A673 (cell line): ENCODE data around the gene COL4A2. TPM values are rescaled to one million over a fixed set of nuclear protein-coding genes. Genes with fewer than 3 reads are reported as not detected.

Experiments
- BruUV-seq: library from RNA; stranded (reverse); fragments of 400-500 nt; replicated peaks from 2 replicates; lab custom pipeline; 2021; lab: Mats Ljungman, UMichigan
- CTCF ChIA-PET: fragments of 300-600 bp; sonication (Branson Sonifier 250); formaldehyde crosslinking; loops from one replicate; lab custom pipeline; 2022; ENCODE audit warnings: antibody characterized with exemption; lab: Charles Lee
- POLR2A ChIA-PET: fragments of 300-600 bp; sonication (Branson Sonifier 250); formaldehyde crosslinking; loops from one replicate; lab custom pipeline; 2022; ENCODE audit warnings: antibody characterized with exemption; ENCODE audit not compliant: low non-redundant PET; lab: Charles Lee
- DNase-seq: peaks from one replicate; pipeline ENCODE4 v3.0.0-alpha.2; 2015; ENCODE audit warnings: low spot score
- H3K27ac ChIP-seq: fragments of 200-600 bp; sonication (generic); 2 replicates; pipeline ENCODE4 v1.5.1; 2016; ENCODE audit warnings: mixed run types, low read depth, mild to moderate bottlenecking, mixed read lengths, antibody characterized with exemption, low read length; ENCODE audit not compliant: poor library complexity, severe bottlenecking
- H3K27me3 ChIP-seq: fragments of 200-600 bp; sonication (generic); replicated peaks from 2 replicates; pipeline ENCODE4 v1.6.1; 2017; ENCODE audit warnings: mixed run types, low read depth, mild to moderate bottlenecking, mixed read lengths, antibody characterized with exemption, low read length; ENCODE audit not compliant: insufficient read depth, poor library complexity
- H3K36me3 ChIP-seq: fragments of 200-600 bp; sonication (generic); 2 replicates; pipeline ENCODE4 v1.6.1; 2016; ENCODE audit warnings: mixed run types, mild to moderate bottlenecking, mixed read lengths, antibody characterized with exemption, low read length; ENCODE audit not compliant: insufficient read depth, poor library complexity, severe bottlenecking
- H3K4me1 ChIP-seq: fragments of 200-600 bp; sonication (generic); 2 replicates; pipeline ENCODE4 v1.6.1; 2017; ENCODE audit warnings: mixed run types, mild to moderate bottlenecking, mixed read lengths, antibody characterized with exemption, low read length; ENCODE audit not compliant: insufficient read depth, poor library complexity, severe bottlenecking
- H3K4me3 ChIP-seq: fragments of 200-600 bp; sonication (generic); 2 replicates; pipeline ENCODE4 v1.5.1; 2016; ENCODE audit warnings: low read depth, mixed run types, mild to moderate bottlenecking, mixed read lengths, low read length; ENCODE audit not compliant: poor library complexity, severe bottlenecking
- H3K9me3 ChIP-seq: fragments of 200-600 bp; sonication (generic); 2 replicates; pipeline ENCODE4 v1.6.1; 2016; ENCODE audit warnings: mixed run types, low read depth, mild to moderate bottlenecking, mixed read lengths, antibody characterized with exemption, low read length; ENCODE audit not compliant: poor library complexity, severe bottlenecking
- EZH2 ChIP-seq: fragments of 200-600 bp; sonication (generic); IDR thresholded peaks from 2 replicates; pipeline ENCODE4 v1.6.1; 2017; ENCODE audit warnings: borderline replicate concordance, low read depth, mild to moderate bottlenecking, mixed read lengths, antibody characterized with exemption, low read length; ENCODE audit not compliant: poor library complexity, severe bottlenecking
- intact Hi-C: fragments of 100-400 bp; cut with micrococcal nuclease; formaldehyde crosslinking; loops from one replicate; pipeline ENCODE4 v1.10.0; 2022; ENCODE audit not compliant: unreplicated experiment
- total RNA-seq: library from RNA; stranded (reverse); gene quantifications from 2 replicates; pipeline ENCODE4 v1.2.3, GENCODE V29; 2021
- TF ChIP-seq, protein P1 (sequence below): fragments of 300-800, 200-600 bp; sonication (generic); conservative IDR thresholded peaks from 2 replicates; pipeline ENCODE4 v1.5.1; 2017; ENCODE audit warnings: low read depth, mild to moderate bottlenecking, antibody characterized with exemption, low read length, moderate library complexity, mixed read lengths

COL4A2 gene
- total RNA-seq, 1 experiment from 2014 or later = 184 TPM

DNA sequence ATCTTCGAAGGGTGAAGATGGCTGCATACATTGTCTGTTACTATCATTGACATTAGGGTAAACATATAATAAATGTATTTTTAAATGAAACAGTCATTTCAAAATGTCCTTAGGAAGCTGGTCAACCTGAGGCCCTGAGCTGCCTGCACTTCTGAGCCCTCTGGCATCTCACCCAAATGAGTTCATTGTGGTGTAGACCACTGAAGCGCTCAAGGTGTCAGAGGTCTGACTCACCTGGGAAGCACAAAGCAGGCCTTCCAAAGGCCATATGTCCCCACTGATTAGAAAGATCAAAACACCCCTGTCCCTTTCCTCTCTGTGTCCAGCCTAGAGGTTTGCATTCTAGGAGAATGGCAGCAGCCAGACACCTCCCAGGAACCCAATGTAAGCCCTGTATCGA, 59.6 kb downstream of the COL4A2 start:
- Histone ChIP-seq H3K36me3 (no peaks in the 10 kb centered on the region), H3K9me3 (no peaks in the 10 kb centered on the region), H3K4me1 (peaks cover 11% of the 10 kb centered on the region), H3K27me3 (no peaks in the 10 kb centered on the region), H3K4me3 (no peak overlapping the region), H3K27ac (no peak overlapping the region)
- DNase-seq = no peak
- intact Hi-C loops = no loop called here
- no TSS peak for BruUV-seq
- POLR2A ChIA-PET = no interaction called here
- no peak for TF ChIP-seq EZH2
- TF ChIP-seq, protein P1, sequence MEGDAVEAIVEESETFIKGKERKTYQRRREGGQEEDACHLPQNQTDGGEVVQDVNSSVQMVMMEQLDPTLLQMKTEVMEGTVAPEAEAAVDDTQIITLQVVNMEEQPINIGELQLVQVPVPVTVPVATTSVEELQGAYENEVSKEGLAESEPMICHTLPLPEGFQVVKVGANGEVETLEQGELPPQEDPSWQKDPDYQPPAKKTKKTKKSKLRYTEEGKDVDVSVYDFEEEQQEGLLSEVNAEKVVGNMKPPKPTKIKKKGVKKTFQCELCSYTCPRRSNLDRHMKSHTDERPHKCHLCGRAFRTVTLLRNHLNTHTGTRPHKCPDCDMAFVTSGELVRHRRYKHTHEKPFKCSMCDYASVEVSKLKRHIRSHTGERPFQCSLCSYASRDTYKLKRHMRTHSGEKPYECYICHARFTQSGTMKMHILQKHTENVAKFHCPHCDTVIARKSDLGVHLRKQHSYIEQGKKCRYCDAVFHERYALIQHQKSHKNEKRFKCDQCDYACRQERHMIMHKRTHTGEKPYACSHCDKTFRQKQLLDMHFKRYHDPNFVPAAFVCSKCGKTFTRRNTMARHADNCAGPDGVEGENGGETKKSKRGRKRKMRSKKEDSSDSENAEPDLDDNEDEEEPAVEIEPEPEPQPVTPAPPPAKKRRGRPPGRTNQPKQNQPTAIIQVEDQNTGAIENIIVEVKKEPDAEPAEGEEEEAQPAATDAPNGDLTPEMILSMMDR = no peak
- CTCF ChIA-PET = no interaction called here

DNA sequence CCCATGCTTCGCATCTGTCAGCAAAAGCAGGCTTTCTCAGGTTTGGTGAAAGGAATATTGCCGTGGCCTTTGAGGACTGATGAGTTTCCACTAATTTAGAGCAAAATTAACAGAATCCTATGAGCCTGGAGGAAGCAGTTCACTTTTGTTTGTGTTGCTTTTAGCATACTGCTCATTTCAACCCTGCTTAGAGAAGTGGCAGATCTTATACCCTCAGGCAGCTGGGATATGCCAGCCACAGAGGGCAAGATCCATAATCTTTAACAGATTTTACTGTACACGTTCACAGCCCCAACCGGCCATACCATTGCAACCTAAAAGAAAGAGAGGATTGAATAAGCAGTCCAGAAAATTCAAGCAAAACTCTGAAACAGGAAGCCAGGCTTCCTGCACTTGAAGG, 60.5 kb downstream of the COL4A2 start:
- TF ChIP-seq, protein P1 = no peak
- no peak for TF ChIP-seq EZH2
- CTCF ChIA-PET = no interaction called here
- Histone ChIP-seq H3K9me3 (no peaks in the 10 kb centered on the region), H3K27me3 (no peaks in the 10 kb centered on the region), H3K27ac (no peak overlapping the region), H3K36me3 (no peaks in the 10 kb centered on the region), H3K4me1 (peaks cover 16% of the 10 kb centered on the region), H3K4me3 (no peak overlapping the region)
- POLR2A ChIA-PET = no interaction called here
- BruUV-seq = no TSS peak
- no peak for DNase-seq
- intact Hi-C loops = no loop called here

DNA sequence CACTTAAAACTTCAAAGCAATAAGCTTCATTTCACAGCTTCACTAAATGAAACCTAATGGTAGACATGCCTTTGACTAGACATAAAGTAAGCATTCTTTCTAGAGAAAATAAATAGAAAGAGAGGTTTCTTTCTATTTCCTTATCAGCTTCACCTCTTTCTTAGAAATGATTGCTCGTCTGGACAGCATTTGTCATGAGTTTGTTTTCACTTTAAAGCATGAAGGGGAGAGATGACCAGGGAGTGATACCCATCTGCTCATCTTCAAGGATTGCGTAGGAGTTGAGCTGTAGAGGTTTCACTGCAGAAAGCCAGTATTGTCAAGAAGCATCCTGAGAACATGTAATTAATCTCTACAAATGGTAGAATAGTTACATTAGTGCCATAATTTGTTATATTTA, 61.3 kb downstream of the COL4A2 start:
- H3K36me3 ChIP-seq = no peaks in the 10 kb centered on the region
- ChIA-PET CTCF (no interaction called here), POLR2A (no interaction called here)
- H3K9me3 ChIP-seq = no peaks in the 10 kb centered on the region
- DNase-seq = no peak
- H3K27me3 ChIP-seq = no peaks in the 10 kb centered on the region
- intact Hi-C loops = no loop called here
- H3K4me3 ChIP-seq = no peak overlapping the region
- H3K4me1 ChIP-seq = peaks cover 16% of the 10 kb centered on the region
- H3K27ac ChIP-seq = no peak overlapping the region
- BruUV-seq = no TSS peak
- no peak for TF ChIP-seq EZH2
- TF ChIP-seq, protein P1 = no peak
